PC-9 (cell line): Measurements from ENCODE around the gene TK2. TPM values are rescaled to one million over a fixed set of nuclear protein-coding genes. Genes with fewer than 3 reads are reported as not detected.

Experiments used
- BruUV-seq: library from RNA; stranded (reverse); fragments of 400-500 nt; replicated peaks from 2 replicates; lab custom pipeline; 2021; lab: Mats Ljungman, UMichigan
- CTCF ChIA-PET: fragments of 300-600 bp; sonication (Branson Sonifier 250); formaldehyde crosslinking; loops from one replicate; lab custom pipeline; 2022; ENCODE audit warnings: antibody characterized with exemption; lab: Charles Lee
- POLR2A ChIA-PET: fragments of 300-600 bp; sonication (Branson Sonifier 250); formaldehyde crosslinking; loops from one replicate; lab custom pipeline; 2022; ENCODE audit warnings: antibody characterized with exemption; ENCODE audit not compliant: unreplicated experiment; lab: Charles Lee
- DNase-seq, 2 experiments: peaks; one replicate each; pipeline versions ENCODE4 v3.0.0 to v3.0.0-alpha.2; 2015 to 2022; ENCODE audit warnings: mixed read lengths in 1 of 2
- H2AFZ ChIP-seq: fragments of 200-600 bp; sonication (generic); 2 replicates; pipeline ENCODE4 v1.8.1; 2017; ENCODE audit warnings: antibody characterized with exemption
- H3F3A ChIP-seq: fragments of 200-600 bp; sonication (generic); 2 replicates; pipeline ENCODE4 v1.8.1; 2017; ENCODE audit warnings: antibody characterized with exemption, mild to moderate bottlenecking, low read depth; ENCODE audit not compliant: insufficient read depth
- H3K27ac ChIP-seq: fragments of 200-600 bp; sonication (generic); 2 replicates; pipeline ENCODE4 v1.6.1; 2016; ENCODE audit warnings: mixed run types
- H3K27me3 ChIP-seq: fragments of 200-600 bp; sonication (generic); 2 replicates; pipeline ENCODE4 v1.6.1; 2016; ENCODE audit warnings: low read depth, mixed run types; ENCODE audit not compliant: insufficient read depth
- H3K36me3 ChIP-seq: fragments of 200-600 bp; sonication (generic); 2 replicates; pipeline ENCODE4 v1.6.1; 2016; ENCODE audit warnings: low read depth, mixed run types
- H3K4me1 ChIP-seq: fragments of 200-600 bp; sonication (generic); replicated peaks from 2 replicates; pipeline ENCODE4 v1.6.1; 2016; ENCODE audit warnings: mixed run types; ENCODE audit not compliant: insufficient read depth
- H3K4me2 ChIP-seq: fragments of 200-600 bp; sonication (generic); 2 replicates; pipeline ENCODE4 v1.6.1; 2017; ENCODE audit warnings: mixed run types
- H3K4me3 ChIP-seq: fragments of 200-600 bp; sonication (generic); 2 replicates; pipeline ENCODE4 v1.6.1; 2016; ENCODE audit warnings: mixed run types
- H3K79me2 ChIP-seq: fragments of 200-600 bp; sonication (generic); 2 replicates; pipeline ENCODE4 v1.6.1; 2017; ENCODE audit warnings: low read depth, mixed run types
- H3K9me2 ChIP-seq: fragments of 200-600 bp; sonication (generic); 2 replicates; pipeline ENCODE4 v1.8.1; 2017; ENCODE audit warnings: mild to moderate bottlenecking; ENCODE audit not compliant: insufficient read depth
- H3K9me3 ChIP-seq: fragments of 200-600 bp; sonication (generic); 2 replicates; pipeline ENCODE4 v1.8.1; 2016; ENCODE audit warnings: low read depth; ENCODE audit not compliant: insufficient read depth
- H4K20me1 ChIP-seq: fragments of 200-600 bp; sonication (generic); 2 replicates; pipeline ENCODE4 v1.8.1; 2017; ENCODE audit not compliant: insufficient read depth
- EZH2 ChIP-seq: fragments of 200-600 bp; sonication (generic); IDR thresholded peaks from 2 replicates; pipeline ENCODE4 v1.8.0; 2017; ENCODE audit warnings: antibody characterized with exemption, low read depth
- intact Hi-C: fragments of 100-400 bp; cut with micrococcal nuclease; formaldehyde crosslinking; loops from one replicate; pipeline ENCODE4 v1.10.0; 2022; ENCODE audit not compliant: unreplicated experiment
- total RNA-seq: library from RNA; stranded (reverse); gene quantifications from 2 replicates; pipeline ENCODE4 v1.2.3, GENCODE V29; 2021
- TF ChIP-seq, protein P1 (sequence below): fragments of 200-600 bp; sonication (generic); conservative IDR thresholded peaks from 2 replicates; pipeline ENCODE4 v1.6.1; 2017; ENCODE audit warnings: mixed run types, antibody characterized with exemption, mild to moderate bottlenecking, moderate library complexity

Gene TK2
- total RNA-seq, 1 experiment from 2014 or later, result 20.1 TPM

GRCh38 chr16:66508914-66509496, 40.9 kb downstream of the TK2 start:
- no peak for DNase-seq
- Histone ChIP-seq H3K9me2 (no peaks in the 10 kb centered on the region), H3K9me3 (no peaks in the 10 kb centered on the region), H3K27ac (peak overlapping the region; percentile 81), H3K4me3 (peak overlapping the region; percentile 15; the same call in 1 of the 2 replicates), H3K27me3 (no peaks in the 10 kb centered on the region), H3K36me3 (no peaks in the 10 kb centered on the region), H3F3A (peaks cover 68% of the 10 kb centered on the region), H4K20me1 (no peaks in the 10 kb centered on the region), H3K79me2 (no peaks in the 10 kb centered on the region), H2AFZ (no peak overlapping the region), H3K4me1 (peaks cover 78% of the 10 kb centered on the region), H3K4me2 (peak overlapping the region; percentile 86)
- POLR2A ChIA-PET, result interaction anchor here (0.6 to 0.8 kb wide), 4 partner anchors 22 to 152 kb away, joined by 3 to 4 read pairs (median 4); no protein-coding TSS in a partner anchor
- CTCF ChIA-PET, result interaction anchor here (0.6 to 1.6 kb wide), 4 partner anchors 22 to 102 kb away, joined by 3 to 8 read pairs (median 6); no protein-coding TSS in a partner anchor
- intact Hi-C loops, result loop anchor here (1.0 to 2.0 kb wide), 4 partner anchors 13 to 96 kb away; partner anchors contain the start of genes CKLF and CMTM3
- BruUV-seq, result no TSS peak
- TF ChIP-seq, protein P1, sequence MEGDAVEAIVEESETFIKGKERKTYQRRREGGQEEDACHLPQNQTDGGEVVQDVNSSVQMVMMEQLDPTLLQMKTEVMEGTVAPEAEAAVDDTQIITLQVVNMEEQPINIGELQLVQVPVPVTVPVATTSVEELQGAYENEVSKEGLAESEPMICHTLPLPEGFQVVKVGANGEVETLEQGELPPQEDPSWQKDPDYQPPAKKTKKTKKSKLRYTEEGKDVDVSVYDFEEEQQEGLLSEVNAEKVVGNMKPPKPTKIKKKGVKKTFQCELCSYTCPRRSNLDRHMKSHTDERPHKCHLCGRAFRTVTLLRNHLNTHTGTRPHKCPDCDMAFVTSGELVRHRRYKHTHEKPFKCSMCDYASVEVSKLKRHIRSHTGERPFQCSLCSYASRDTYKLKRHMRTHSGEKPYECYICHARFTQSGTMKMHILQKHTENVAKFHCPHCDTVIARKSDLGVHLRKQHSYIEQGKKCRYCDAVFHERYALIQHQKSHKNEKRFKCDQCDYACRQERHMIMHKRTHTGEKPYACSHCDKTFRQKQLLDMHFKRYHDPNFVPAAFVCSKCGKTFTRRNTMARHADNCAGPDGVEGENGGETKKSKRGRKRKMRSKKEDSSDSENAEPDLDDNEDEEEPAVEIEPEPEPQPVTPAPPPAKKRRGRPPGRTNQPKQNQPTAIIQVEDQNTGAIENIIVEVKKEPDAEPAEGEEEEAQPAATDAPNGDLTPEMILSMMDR, result no peak
- TF ChIP-seq EZH2, result no peak

DNA sequence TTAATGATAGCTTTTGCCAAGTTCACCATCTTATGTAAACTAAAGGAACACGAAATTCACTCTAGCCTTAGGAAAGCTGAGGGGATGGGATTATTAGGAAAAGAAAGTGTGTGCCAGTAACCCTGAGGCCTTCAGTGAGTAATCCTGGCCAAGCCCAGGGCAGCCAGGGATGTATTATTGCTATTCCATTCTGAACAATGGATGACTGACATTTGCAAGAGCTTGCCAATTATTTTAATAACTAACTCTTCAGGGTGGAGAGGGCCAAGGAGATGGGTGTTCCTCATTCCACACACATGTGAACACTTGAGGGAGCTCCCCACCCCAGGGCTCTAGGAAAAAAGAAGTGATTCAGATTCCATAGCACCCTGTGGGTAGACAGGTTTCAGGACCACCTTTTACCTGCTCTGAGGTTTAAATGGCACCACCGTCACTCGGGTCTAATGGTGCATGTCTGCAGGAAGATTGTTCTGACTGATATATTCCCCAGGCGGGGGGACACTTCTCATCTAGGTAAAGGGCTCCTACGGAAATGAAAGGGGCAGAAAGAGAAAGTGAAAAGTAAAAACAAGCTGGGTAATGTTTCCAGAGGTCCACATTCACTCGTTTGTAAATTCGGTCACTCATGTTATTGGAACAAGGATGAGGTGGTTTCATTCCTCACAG, 41.5 kb downstream of the TK2 start:
- Histone ChIP-seq H3K79me2 (no peaks in the 10 kb centered on the region), H3K36me3 (no peaks in the 10 kb centered on the region), H2AFZ (no peak overlapping the region), H3K27me3 (no peaks in the 10 kb centered on the region), H3K4me1 (peaks cover 78% of the 10 kb centered on the region), H3K27ac (peak overlapping the region; percentile 81), H3F3A (peaks cover 64% of the 10 kb centered on the region), H3K4me3 (peak overlapping the region; percentile 15; the same call in 1 of the 2 replicates), H4K20me1 (no peaks in the 10 kb centered on the region), H3K9me3 (no peaks in the 10 kb centered on the region), H3K4me2 (peak overlapping the region; percentile 86), H3K9me2 (no peaks in the 10 kb centered on the region)
- ChIA-PET CTCF (interaction anchor here (0.6 to 1.6 kb wide), 6 partner anchors 14 to 126 kb away, joined by 3 to 8 read pairs (median 3); no protein-coding TSS in a partner anchor), POLR2A (interaction anchor here (0.6 to 1.0 kb wide), 7 partner anchors 14 to 152 kb away, joined by 3 to 5 read pairs (median 4); partner anchors contain the start of gene CKLF)
- TF ChIP-seq, protein P1, result no peak; the same call in 1 of the 2 replicates
- no peak for TF ChIP-seq EZH2
- intact Hi-C loops, result loop anchor here (1.0 to 2.0 kb wide), 4 partner anchors 14 to 96 kb away; partner anchors contain the start of genes CKLF and CMTM3
- peak; percentile 80 to 99 for DNase-seq
- BruUV-seq, result no TSS peak

- Histone ChIP-seq H3K4me2 (peak overlapping the region; percentile 86), H4K20me1 (no peaks in the 10 kb centered on the region), H3K9me3 (no peaks in the 10 kb centered on the region), H3F3A (peaks cover 58% of the 10 kb centered on the region), H3K79me2 (no peaks in the 10 kb centered on the region), H2AFZ (no peak overlapping the region), H3K36me3 (no peaks in the 10 kb centered on the region), H3K9me2 (no peaks in the 10 kb centered on the region), H3K4me3 (no peak overlapping the region), H3K4me1 (peaks cover 78% of the 10 kb centered on the region), H3K27ac (peak overlapping the region; percentile 64), H3K27me3 (no peaks in the 10 kb centered on the region)
- BruUV-seq, result no TSS peak
- POLR2A ChIA-PET, result interaction anchor here (0.7 to 1.0 kb wide), 4 partner anchors 15 to 74 kb away, joined by 3 to 5 read pairs (median 4); partner anchors contain the start of gene CKLF
- intact Hi-C loops, result loop anchor here (1.0 to 2.0 kb wide), 4 partner anchors 15 to 97 kb away; partner anchors contain the start of genes CKLF and CMTM3
- no peak for TF ChIP-seq EZH2
- TF ChIP-seq, protein P1, result no peak
- DNase-seq, result peak in 1 of 2 experiments; percentile 74
- CTCF ChIA-PET, result interaction anchor here (0.6 to 1.6 kb wide), 4 partner anchors 15 to 126 kb away, joined by 3 to 8 read pairs (median 4); no protein-coding TSS in a partner anchor
These were observed 42.1 kb downstream of the TK2 start for GRCh38 chr16:66507731-66508239.
